T-helper 9 cell (primary cell): ENCODE results near the gene TNFSF4.
"Not testable (repeated sequence)": the region's sequence is repeated elsewhere in the genome, so short reads cannot be mapped to it uniquely, and the experiment has no call there.

Experiments
- DNase-seq: peaks from one replicate; pipeline ENCODE4 v3.0.0-alpha.2; 2020

Gene TNFSF4

GRCh38 chr1:173162601-173163000 lies 44.5 kb downstream of the TNFSF4 start:
- DNase-seq, result no peak

GRCh38 chr1:173161510-173162221 lies 45.5 kb downstream of the TNFSF4 start:
- DNase-seq, result no peak

GRCh38 chr1:173153964-173154363 lies 53.2 kb downstream of the TNFSF4 start:
- not testable (repeated sequence) for DNase-seq

GRCh38 chr1:173153503-173153902 lies 53.6 kb downstream of the TNFSF4 start:
- DNase-seq, result no peak

- DNase-seq, result no peak
Measured at GRCh38 chr1:173152598-173152997, 54.5 kb downstream of the TNFSF4 start.

GRCh38 chr1:173150795-173151194 lies 56.3 kb downstream of the TNFSF4 start:
- DNase-seq, result no peak

GRCh38 chr1:173149887-173150286 lies 57.2 kb downstream of the TNFSF4 start:
- no peak for DNase-seq

- no peak for DNase-seq
Measured at GRCh38 chr1:173148971-173149370, 58.2 kb downstream of the TNFSF4 start.

GRCh38 chr1:173148545-173148944 lies 58.6 kb downstream of the TNFSF4 start:
- DNase-seq, result no peak

- DNase-seq, result no peak
Measured at GRCh38 chr1:173140733-173141132, 66.4 kb downstream of the TNFSF4 start.

GRCh38 chr1:173139706-173140105 lies 67.4 kb downstream of the TNFSF4 start:
- no peak for DNase-seq

GRCh38 chr1:173137107-173137706 lies 69.9 kb downstream of the TNFSF4 start:
- no peak for DNase-seq

GRCh38 chr1:173134800-173135199 lies 72.3 kb downstream of the TNFSF4 start:
- no peak for DNase-seq

GRCh38 chr1:173134029-173134428 lies 73.1 kb downstream of the TNFSF4 start:
- DNase-seq, result no peak
